Measurements from ENCODE around the gene MIF4GD. TPM values are rescaled to one million over a fixed set of nuclear protein-coding genes. Genes with fewer than 3 reads are reported as not detected.

Gene MIF4GD
- total and polyA plus RNA-seq, 10 of the 15 experiments (the other 5 are each of a cell fraction or from before 2014, with no cell fraction given) = 22.8 to 96.2 (median 60.1) TPM

DNA sequence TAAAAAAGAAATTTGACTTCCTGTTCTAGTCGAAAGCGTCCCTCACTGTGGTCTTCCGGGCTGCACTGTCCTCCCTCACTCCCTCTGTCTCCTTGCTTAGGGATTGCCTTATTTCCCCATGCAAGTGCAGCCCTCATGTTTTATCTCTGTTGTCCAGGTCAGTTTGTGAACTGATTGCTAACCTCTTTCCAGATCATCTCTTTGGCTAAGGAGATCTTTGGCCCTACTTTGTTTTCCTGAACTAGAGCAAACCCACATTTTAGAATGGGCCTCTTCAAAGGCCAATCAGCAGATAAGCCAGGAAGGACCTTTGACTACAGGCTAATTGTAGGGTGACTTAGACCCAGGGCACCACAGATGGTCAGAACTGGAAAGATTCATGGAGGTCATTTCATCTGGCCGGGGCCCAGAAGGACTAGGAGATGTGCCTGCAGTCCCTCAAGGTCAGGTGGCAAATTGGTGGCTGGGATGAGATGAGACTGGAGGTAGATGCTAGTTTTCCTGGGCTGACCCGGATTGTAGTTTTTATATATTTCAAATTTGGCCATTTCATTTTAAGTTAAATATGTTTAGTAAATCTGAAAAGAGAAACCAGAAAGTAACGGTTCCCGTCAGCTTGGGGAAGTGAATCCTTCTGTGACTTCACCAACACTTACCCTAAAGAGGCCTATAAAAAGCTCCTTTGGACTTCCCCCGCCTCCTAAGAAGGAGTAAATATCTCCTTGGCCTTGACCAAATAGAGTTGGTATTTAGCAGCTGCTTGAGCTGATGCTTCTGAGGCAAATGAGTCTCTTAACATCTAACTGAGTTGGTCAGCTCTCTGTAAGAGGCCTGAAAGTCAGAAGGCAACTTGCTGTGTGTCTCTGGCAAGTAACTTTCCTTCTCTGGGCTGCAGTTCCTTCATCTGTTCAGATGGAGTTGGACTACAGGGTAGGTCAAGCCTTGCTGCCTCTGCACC is 24.4 kb upstream of the MIF4GD start (continued):
- TF ChIP-seq, protein P1, sequence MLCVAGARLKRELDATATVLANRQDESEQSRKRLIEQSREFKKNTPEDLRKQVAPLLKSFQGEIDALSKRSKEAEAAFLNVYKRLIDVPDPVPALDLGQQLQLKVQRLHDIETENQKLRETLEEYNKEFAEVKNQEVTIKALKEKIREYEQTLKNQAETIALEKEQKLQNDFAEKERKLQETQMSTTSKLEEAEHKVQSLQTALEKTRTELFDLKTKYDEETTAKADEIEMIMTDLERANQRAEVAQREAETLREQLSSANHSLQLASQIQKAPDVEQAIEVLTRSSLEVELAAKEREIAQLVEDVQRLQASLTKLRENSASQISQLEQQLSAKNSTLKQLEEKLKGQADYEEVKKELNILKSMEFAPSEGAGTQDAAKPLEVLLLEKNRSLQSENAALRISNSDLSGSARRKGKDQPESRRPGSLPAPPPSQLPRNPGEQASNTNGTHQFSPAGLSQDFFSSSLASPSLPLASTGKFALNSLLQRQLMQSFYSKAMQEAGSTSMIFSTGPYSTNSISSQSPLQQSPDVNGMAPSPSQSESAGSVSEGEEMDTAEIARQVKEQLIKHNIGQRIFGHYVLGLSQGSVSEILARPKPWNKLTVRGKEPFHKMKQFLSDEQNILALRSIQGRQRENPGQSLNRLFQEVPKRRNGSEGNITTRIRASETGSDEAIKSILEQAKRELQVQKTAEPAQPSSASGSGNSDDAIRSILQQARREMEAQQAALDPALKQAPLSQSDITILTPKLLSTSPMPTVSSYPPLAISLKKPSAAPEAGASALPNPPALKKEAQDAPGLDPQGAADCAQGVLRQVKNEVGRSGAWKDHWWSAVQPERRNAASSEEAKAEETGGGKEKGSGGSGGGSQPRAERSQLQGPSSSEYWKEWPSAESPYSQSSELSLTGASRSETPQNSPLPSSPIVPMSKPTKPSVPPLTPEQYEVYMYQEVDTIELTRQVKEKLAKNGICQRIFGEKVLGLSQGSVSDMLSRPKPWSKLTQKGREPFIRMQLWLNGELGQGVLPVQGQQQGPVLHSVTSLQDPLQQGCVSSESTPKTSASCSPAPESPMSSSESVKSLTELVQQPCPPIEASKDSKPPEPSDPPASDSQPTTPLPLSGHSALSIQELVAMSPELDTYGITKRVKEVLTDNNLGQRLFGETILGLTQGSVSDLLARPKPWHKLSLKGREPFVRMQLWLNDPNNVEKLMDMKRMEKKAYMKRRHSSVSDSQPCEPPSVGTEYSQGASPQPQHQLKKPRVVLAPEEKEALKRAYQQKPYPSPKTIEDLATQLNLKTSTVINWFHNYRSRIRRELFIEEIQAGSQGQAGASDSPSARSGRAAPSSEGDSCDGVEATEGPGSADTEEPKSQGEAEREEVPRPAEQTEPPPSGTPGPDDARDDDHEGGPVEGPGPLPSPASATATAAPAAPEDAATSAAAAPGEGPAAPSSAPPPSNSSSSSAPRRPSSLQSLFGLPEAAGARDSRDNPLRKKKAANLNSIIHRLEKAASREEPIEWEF (IDR thresholded peaks at IDR 0.05; ENCODE audit: insufficient replicate concordance, low read depth, low read length) = no peak
- TF ChIP-seq ZNF207 (IDR thresholded peaks at IDR 0.05; ENCODE audit: borderline replicate concordance) = 0 out of 2 replicates have a peak, but pooled peaks have one; percentile 22
- peak; percentile 29; the same call in 1 of the 2 replicates for TF ChIP-seq ZNF384 (IDR thresholded peaks at IDR 0.05; ENCODE audit: borderline replicate concordance, low read depth, low read length)
- TF ChIP-seq HCFC1 (IDR thresholded peaks at IDR 0.05; ENCODE audit: low read length) = no peak
- TF ChIP-seq, protein P2, sequence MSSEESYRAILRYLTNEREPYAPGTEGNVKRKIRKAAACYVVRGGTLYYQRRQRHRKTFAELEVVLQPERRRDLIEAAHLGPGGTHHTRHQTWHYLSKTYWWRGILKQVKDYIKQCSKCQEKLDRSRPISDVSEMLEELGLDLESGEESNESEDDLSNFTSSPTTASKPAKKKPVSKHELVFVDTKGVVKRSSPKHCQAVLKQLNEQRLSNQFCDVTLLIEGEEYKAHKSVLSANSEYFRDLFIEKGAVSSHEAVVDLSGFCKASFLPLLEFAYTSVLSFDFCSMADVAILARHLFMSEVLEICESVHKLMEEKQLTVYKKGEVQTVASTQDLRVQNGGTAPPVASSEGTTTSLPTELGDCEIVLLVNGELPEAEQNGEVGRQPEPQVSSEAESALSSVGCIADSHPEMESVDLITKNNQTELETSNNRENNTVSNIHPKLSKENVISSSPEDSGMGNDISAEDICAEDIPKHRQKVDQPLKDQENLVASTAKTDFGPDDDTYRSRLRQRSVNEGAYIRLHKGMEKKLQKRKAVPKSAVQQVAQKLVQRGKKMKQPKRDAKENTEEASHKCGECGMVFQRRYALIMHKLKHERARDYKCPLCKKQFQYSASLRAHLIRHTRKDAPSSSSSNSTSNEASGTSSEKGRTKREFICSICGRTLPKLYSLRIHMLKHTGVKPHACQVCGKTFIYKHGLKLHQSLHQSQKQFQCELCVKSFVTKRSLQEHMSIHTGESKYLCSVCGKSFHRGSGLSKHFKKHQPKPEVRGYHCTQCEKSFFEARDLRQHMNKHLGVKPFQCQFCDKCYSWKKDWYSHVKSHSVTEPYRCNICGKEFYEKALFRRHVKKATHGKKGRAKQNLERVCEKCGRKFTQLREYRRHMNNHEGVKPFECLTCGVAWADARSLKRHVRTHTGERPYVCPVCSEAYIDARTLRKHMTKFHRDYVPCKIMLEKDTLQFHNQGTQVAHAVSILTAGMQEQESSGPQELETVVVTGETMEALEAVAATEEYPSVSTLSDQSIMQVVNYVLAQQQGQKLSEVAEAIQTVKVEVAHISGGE (CRISPR knock-in tag; IDR thresholded peaks at IDR 0.05) = no peak
- TF ChIP-seq ZNF274 (IDR thresholded peaks at IDR 0.05; ENCODE audit: insufficient read depth, insufficient read length) = no peak
- peak; percentile 97 for TF ChIP-seq NFIC (IDR thresholded peaks at IDR 0.05; ENCODE audit: low read depth, low read length)
- peak; percentile 93 for TF ChIP-seq TCF12 (IDR thresholded peaks at IDR 0.05; ENCODE audit: low read depth, low read length)
- TF ChIP-seq, protein P3, sequence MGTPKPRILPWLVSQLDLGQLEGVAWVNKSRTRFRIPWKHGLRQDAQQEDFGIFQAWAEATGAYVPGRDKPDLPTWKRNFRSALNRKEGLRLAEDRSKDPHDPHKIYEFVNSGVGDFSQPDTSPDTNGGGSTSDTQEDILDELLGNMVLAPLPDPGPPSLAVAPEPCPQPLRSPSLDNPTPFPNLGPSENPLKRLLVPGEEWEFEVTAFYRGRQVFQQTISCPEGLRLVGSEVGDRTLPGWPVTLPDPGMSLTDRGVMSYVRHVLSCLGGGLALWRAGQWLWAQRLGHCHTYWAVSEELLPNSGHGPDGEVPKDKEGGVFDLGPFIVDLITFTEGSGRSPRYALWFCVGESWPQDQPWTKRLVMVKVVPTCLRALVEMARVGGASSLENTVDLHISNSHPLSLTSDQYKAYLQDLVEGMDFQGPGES (IDR thresholded peaks at IDR 0.05) = no peak
- peak; percentile 83 for TF ChIP-seq IRF4 (IDR thresholded peaks at IDR 0.05; ENCODE audit: low read depth, low read length)
- peak; percentile 79; the same call in 1 of the 2 replicates for TF ChIP-seq PAX5 (IDR thresholded peaks at IDR 0.05; ENCODE audit: borderline replicate concordance, low read depth, low read length)
- no peak; the same call in 1 of the 2 replicates for TF ChIP-seq GATAD2B (conservative IDR thresholded peaks at IDR 0.05; ENCODE audit: low read depth)
- peak; percentile 94 for TF ChIP-seq NBN (IDR thresholded peaks at IDR 0.05)
- peak; percentile 55; the same call in 1 of the 2 replicates for TF ChIP-seq ZNF217 (IDR thresholded peaks at IDR 0.05)
- TF ChIP-seq CEBPB (IDR thresholded peaks at IDR 0.05; ENCODE audit: borderline replicate concordance in 1 of 2, low read depth in 2 of 2, low read length in 2 of 2) = 0 out of 4 replicates have a peak, but pooled peaks of 1 of the 2 experiments have one; percentile 84
- TF ChIP-seq SMAD1 (IDR thresholded peaks at IDR 0.05; ENCODE audit: low read depth, partially characterized antibody) = peak; percentile 85
- peak; percentile 79 for TF ChIP-seq POLR2A (IDR thresholded peaks at IDR 0.05; ENCODE audit: low read depth, low read length)
- TF ChIP-seq POU2F2 (IDR thresholded peaks at IDR 0.05; ENCODE audit: borderline replicate concordance, low read depth, low read length) = peak; percentile 93
- TF ChIP-seq MTA3 (IDR thresholded peaks at IDR 0.05; ENCODE audit: borderline replicate concordance, low read length) = peak; percentile 66
